Esophagus squamous epithelium (tissue), 4 donors: ENCODE data around the gene RNF183.

Experiments used
- CTCF ChIP-seq, 6 experiments: fragments of 450-650 bp in 4 of 6; fragments of 200-600 bp in 2 of 6; sonication (generic) in 2 of 6; IDR thresholded peaks; one replicate each; pipeline ENCODE4 v1.5.1; 2016 to 2019; ENCODE audit warnings: antibody characterized with exemption in 6 of 6, mild to moderate bottlenecking in 4 of 6, moderate library complexity in 4 of 6
- POLR2A ChIP-seq, 4 donors: fragments of 450-650 bp; IDR thresholded peaks; one replicate each; pipeline ENCODE4 v1.6.1; 2017; ENCODE audit warnings: antibody characterized with exemption in 4 of 4, mild to moderate bottlenecking in 4 of 4, moderate library complexity in 3 of 4

DNA sequence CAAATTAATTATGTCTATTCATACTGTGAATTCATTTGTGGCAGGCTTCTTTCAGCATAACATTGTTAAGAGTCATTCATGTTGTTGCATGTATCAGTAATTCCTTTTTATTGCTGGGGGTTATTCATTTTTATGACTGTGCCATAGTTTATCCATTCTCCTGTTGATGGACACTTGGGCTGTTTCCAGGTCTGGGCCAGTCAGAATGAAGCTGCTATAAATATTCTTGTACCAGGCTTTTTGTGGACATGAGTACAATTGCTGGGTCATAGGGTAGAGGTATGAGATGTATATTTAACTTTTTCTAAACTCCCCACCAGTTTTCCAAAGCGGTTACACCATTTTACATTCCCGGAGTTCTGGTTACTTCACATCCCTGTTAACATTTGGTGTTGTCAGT lies 14.1 kb downstream of the RNF183 start:
- TF ChIP-seq CTCF (IDR thresholded peaks at IDR 0.05) = no peak
- TF ChIP-seq POLR2A (IDR thresholded peaks at IDR 0.05) = no peak
